Measurements from ENCODE around the gene PRKCA.

GRCh38 chr17:66317629-66318028 is 15.2 kb downstream of the PRKCA start:
- no peak for TF ChIP-seq POLR2AphosphoS5 (IDR thresholded peaks at IDR 0.05; ENCODE audit: low read depth, low read length)
- no peak for TF ChIP-seq FOXP2 (optimal IDR thresholded peaks at IDR 0.05; ENCODE audit: borderline replicate concordance, extremely low read depth, extremely low read length, insufficient read depth)
- no peak for TF ChIP-seq TAF1 (IDR thresholded peaks at IDR 0.05; ENCODE audit: borderline replicate concordance, insufficient read depth, low read length)
